GM10266 (cell line): Measurements from ENCODE around the gene RNF123.
"Not testable (repeated sequence)": the region's sequence is repeated elsewhere in the genome, so short reads cannot be mapped to it uniquely, and the experiment has no call there.

Source experiments
- DNase-seq: peaks from one replicate; pipeline ENCODE4 v3.0.0; 2012; ENCODE audit errors: extremely low spot score
- TF ChIP-seq, protein P1 (sequence below): IDR thresholded peaks from 2 replicates; pipeline ENCODE4 v1.5.1; 2012; ENCODE audit warnings: mild to moderate bottlenecking, low read depth; ENCODE audit not compliant: control insufficient read depth, insufficient read depth; ENCODE audit errors: missing control alignments

RNF123 gene

DNA sequence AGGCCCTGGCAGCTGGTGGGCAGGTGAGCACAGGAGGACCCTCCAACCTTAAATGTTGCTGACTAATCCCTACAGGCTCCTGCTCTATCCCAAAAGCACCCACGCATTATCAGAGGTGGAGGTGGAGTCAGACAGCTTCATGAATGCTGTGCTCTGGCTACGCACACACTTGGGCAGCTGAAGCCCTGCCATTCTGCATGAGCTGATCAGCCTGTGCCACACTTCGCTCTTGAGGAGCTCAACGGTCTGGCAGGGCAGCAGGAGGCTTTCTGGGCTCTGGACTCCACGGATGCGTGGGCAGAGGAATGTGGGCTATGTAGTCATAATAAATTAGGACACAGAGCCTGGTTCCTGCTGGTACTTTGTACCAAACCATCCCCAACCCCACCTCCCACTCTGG lies 6.2 kb upstream of the RNF123 start:
- TF ChIP-seq, protein P1, sequence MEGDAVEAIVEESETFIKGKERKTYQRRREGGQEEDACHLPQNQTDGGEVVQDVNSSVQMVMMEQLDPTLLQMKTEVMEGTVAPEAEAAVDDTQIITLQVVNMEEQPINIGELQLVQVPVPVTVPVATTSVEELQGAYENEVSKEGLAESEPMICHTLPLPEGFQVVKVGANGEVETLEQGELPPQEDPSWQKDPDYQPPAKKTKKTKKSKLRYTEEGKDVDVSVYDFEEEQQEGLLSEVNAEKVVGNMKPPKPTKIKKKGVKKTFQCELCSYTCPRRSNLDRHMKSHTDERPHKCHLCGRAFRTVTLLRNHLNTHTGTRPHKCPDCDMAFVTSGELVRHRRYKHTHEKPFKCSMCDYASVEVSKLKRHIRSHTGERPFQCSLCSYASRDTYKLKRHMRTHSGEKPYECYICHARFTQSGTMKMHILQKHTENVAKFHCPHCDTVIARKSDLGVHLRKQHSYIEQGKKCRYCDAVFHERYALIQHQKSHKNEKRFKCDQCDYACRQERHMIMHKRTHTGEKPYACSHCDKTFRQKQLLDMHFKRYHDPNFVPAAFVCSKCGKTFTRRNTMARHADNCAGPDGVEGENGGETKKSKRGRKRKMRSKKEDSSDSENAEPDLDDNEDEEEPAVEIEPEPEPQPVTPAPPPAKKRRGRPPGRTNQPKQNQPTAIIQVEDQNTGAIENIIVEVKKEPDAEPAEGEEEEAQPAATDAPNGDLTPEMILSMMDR, result no peak
- DNase-seq, result no peak

DNA sequence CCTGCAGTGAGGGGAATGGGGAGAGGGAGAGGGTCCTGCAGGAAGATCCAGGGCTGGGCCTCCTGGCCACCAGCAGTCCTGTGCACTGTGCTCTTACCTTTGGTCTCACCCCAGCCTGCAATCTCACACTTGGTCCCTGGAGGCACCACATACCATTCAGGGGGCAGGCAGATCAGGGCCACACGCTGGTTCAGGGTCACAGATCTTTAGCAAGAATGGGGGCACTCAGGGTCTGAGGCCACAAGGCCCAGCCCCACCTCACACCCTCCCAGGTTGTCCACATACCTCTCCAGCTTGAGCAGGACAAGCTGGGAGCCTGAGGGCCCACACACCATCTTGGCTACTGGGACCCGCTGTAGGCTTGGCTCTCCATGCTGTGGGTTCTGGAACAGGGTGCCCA lies 4.9 kb upstream of the RNF123 start:
- DNase-seq, result not testable (repeated sequence)

DNA sequence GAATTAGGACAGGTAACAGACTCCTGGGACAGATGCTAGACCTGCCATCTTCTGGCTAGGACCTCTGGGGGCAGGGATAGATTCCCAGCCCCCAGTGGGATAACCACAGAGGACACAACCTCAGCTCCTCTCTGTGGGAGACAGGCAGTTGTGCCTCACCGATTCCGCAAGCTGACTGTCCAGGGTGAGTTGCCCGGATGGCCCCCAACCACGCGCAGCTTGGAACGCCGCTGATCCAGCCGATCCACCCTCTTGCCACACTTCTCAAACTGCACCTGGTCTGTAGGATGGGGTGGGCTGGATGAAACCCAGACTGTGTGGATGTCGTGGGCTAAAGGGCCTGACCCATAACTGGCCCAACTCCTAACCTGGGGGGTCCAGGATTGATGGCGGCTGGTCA lies 4.3 kb upstream of the RNF123 start:
- DNase-seq, result not testable (repeated sequence)

DNA sequence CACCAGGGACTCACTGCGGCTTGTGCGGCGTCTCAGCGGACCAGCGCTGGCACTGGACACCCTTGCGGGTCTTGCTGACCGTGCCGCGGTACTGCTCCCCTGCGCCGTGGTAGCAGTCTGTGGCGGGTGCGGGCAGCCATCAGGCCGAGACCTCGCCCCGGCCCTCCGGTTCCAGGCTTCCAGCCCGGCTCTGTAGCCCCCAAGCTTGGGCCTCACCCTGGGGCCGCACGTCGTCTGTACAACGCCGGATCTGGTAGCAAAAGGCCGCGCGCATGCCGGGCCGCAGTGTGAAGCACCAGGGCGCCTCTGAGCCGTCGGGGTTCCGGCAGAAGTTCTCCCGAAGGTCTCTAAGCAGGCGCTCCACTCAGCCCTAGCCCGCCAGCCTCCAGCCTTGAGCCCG lies 3.5 kb upstream of the RNF123 start:
- DNase-seq, result not testable (repeated sequence)

DNA sequence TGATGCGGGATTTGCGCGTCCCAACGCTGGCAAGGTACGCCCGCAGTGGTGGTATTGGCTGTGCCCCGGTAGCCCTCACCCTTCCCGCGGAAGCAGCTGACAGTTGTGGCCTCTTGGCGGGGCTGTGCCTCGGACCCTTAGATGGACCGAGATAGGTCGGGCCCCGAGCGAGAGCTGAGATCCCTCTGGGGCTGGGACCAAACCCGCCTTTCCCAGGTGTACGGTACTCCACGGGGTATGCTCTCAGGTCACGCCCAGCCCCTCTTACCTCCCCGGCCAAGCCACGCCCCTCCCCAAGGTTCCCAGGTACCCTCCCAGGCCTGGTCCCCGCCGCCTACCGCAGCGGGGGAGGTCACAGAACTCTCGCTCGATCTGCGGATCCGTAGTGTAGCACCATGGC lies 3.0 kb upstream of the RNF123 start:
- not testable (repeated sequence) for DNase-seq

DNA sequence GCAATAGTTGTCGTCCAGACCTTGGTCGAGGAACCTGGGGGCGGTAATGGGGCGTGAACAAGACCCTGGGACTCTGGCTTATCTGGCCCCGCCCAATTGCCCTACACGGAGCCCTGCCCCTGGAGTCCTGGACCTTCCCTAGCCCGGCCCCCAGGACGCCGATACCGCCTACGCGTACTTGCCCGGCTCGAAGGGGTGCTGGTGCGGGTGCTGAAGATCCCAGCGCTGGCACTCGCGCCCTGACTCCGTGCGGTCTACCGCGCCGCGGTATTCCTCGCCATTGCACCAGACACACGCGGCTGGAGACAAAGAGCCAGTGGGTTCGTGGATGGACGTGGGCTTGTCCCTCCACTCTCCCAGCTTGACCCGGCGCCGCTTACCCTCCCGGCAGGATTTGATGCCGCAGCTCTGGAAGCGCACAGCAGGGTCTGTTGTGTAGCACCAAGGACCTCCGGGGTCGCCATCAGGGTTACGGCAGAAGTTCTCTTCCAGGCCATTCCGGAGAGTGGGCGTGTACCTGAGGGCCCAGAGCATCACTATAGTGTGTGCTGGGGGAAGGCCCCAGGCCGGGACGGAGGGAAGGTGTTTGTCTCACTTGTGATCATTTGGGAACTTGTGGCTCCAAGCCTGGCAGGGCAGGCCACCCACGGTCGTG lies 2.5 kb upstream of the RNF123 start:
- DNase-seq, result not testable (repeated sequence)

DNA sequence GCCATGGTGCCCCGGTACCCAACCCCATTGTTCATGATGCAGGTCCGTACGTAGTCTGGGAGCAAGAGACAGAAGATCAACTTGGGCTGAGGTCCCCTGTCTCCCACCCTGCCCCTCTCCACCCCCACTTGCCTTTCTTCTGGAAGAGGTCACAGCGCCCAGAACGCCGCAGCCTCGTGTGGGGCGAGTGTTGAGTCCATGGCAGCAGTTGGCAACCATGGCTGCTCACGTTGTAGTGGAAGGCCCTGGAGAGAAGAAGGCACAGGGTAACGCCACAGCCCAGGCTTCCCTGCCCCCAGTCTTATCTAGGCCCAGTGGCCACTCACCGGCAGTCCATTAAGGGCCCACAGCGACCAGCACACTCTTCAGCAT lies 1.9 kb upstream of the RNF123 start:
- DNase-seq, result not testable (repeated sequence)

DNA sequence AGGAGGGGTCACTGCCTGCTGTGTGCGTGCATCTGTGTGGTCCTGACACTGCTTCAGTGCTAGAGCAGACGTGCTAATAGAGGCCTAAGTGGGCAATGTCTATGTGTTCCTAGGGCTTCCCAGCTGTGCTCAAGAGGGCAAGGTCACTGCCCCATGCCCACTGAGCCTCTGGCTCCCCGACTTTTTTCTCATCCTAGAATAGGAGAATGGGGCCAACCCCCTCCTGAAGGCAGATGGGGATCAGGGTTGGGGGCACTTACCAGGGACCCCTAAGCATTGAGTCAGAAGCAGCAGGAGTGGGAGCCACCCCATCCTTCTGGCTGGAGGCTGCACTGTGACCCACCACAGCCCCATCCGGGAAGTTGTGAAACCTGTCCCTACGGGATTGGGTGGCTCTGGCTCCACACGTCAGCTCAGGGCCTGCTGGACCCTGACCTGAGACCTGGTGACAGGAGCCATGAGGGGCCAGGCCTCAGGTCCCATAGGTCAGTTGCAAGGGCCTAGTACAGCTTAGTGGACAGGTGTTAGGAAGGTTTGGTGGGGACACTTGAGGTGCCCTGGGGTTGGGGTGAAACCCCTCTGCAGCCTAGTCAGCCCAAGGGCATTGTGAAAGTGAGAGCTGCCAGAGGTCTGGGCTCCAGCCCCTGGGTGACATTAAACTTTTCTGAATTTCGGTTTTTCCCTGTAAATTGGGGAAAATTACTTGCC lies 865 bp upstream of the RNF123 start:
- not testable (repeated sequence) for DNase-seq

DNA sequence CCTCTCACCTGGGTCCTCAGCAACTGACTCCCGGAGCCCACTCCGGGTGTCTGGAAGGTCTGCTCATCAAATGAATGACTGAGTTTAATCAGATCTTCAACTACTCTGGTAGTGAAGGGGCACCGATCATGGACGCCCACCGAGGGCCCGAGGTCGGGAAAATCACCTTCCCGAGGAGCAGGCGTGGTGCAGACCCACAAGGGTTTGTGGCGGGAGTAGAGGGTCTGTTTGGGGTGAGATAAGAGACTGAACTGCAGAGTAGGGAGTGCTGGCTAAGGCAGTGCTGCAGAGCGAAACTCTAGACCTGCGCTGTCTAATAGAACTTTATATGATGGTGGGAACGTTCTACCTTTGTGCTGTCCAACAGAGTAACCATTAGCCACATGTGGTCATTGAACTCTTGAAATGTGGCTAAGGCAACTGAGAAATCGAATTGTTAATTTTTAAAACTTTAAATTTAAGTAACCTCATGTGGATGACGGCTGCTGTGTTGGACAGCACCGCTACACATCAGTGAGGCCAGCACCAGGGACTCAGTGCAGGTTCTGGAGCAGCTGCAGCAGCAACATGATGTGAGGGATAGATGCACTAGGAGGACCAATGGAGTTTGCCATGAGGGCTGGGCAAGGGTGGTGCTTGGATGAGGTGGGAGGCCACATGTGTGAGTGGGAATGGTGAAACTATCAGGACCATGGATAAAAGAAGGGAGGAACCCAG lies 709 bp downstream of the RNF123 start:
- not testable (repeated sequence) for DNase-seq

DNA sequence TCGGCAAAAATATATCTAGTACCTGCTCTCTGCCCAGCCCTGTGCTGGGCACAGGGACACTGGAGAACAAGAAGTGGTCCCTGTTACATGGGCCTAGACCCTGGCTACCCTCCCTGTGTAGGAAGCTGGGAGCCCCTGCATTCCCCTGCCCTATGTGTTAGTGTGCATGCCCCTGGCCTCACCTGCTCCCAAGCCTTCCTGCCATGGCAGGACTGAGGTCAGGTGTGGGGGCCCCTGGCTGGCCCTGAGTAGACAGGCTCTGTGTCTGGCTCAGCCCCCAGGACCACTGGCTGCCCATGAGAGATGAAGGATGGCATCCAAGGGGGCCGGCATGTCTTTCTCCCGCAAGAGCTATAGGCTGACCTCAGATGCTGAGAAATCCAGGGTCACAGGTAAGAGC lies 1.5 kb downstream of the RNF123 start:
- DNase-seq, result not testable (repeated sequence)

DNA sequence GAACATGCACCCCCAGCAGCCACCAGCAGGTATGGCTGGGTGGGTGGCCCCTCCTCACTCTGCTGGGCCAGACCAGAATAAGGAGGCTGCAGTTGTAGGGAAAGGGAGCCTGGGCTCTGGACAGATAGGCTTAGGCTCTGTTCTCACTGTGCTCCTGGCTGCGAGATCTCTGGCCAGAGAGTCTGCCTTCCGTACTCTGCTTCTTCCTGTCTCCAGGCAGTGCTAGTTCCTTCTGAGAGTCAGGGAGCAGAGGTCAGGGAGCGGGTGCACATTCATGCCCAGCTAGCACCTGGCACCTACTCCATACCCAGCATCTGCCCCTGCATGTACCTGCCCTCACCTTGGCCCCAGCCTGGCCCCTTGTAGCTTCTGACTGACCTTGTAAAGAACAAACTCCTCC lies 2.1 kb downstream of the RNF123 start:
- DNase-seq, result not testable (repeated sequence)

DNA sequence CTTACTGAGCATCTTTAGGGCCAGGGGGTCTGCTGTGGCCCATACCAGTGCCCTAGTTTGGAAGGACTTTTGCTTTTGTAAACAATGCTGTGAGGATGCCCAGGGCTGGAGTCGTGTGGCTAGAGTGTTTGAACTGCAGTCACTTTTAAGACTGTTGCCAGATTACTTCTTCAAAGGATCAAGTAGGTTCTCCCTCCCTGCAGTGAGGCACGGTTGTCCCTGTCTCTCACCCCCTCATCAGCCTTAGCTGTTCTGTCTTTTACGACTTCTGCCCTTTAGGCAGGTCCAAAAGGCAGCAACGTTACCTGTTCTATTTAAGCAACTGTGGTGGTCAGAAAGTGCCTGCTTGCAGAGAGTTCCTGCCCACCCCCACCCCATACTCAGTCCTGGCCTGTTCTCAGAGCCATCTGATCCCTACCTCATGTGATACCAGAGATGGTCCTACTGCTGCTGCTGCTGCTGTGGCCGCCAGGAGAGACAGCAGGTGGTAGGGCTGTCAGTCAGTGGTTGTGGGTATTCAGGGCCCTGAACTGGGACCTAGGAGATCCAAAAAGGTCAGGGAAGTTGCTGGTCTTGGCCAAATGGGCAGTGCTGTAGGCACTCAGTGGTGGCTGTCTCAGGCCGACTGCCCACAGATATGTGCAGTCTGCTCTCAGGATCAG lies 5.2 kb downstream of the RNF123 start:
- DNase-seq, result not testable (repeated sequence)

DNA sequence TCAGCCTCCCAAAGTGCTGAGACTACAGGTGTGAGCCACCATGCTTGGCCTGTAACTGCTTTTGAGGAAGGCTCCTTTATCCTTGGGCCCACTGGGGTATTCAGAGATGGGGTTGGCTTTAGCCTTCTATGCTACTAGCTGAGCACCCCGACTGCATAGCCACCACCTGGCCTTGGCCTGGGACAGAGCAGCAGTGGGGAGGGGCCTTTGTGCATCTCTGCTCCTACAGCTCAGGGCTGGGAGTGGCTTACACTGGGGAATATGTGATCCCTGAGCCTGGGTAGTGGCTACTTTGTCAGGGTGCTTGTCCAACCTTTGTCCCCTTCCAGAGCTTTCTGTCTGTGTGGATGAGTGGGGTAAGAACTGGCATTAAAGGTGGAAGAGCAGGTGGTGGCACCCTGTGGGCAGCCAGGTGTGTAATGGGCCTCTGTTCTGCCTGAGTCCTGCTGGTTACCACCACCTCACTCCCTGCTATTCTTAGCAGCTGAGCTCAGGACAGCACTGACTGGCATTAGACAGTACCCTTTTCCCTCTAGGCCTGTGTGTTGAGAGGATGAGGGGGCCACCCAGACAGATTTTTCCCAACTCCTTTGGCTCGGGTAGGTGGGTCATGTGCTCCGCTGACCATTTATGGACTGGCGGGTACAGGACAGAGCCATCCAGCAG lies 6.1 kb downstream of the RNF123 start:
- DNase-seq, result not testable (repeated sequence)

DNA sequence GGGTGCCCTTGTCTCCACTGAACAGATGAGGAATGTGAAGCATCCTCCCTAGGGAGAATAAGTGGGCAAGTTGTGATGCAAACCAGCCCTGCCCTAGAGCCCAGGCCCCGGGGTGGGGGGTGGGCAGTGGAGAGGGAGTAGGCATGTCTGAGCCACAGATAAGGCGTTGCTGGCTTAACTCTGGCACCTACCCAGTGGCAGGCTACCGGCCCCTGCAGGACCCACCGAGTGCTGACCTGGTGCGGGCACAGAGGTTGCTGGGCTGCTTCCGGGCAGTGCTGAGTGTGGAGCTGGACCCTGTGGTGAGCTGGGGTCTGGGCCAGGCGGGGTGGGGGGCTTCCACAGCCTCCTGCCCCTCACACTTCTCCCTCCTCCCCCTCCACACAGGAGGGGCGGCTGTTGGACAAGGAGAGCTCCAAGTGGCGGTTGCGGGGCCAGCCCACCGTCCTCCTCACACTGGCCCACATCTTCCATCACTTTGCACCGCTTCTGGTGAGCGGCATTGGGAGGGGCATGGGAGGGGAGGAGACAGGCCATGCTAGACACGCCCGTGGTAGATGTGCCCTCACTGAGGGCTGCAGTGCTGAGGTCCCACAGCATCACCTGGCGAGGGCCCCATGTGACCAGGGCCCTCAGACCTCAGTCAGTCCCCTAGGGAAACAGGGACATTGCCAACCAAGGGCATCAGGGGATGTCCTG lies 10.1 kb downstream of the RNF123 start:
- TF ChIP-seq, protein P1, result no peak

More for the DNA sequence above, 10.1 kb downstream of the RNF123 start:
- no peak for DNase-seq
